ENCODE results near the gene ELF3.

DNA sequence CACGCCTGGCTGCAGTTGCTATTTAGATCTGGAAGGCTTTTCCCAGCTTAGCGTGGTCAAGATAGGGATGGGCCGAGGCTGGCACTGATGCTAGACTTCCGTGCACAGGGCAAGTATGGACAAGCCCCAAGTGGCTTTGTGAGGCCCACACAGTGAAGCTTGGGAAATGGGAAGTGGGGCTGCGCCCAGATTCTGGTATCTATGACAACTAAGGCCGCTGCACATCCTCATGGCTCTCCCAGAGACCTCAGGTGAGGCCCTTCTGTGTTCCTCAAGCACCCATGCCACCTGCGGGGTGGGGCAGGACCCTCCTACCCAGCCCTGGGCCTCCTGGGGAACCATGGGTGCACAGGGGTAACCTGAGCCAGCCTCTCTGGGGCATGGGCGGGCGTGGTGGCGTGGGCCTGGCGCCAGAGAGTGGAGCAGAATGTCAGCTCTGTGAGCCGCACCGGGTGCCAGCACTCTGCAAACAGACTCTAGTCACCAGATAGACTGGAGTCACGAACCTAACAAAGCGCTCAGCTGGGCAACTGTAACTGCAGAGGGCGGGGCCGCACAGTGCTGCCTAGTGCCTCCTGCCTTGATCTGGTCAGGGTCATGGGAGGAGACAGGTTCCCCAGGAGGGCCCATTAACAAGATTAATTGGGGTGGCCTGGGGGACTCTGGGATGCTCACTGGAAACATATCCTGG, 46.4 kb downstream of the ELF3 start:
- TF ChIP-seq POLR2A (IDR thresholded peaks at IDR 0.05; ENCODE audit: low read depth, low read length) (no peak), POLR2AphosphoS5 (IDR thresholded peaks at IDR 0.05; ENCODE audit: low read depth, low read length) (no peak), TAF1 (IDR thresholded peaks at IDR 0.05; ENCODE audit: low read depth, low read length) (no peak)

Data from GM12891 (cell line).